HEK293 (cell line): ENCODE results near the gene SLC6A16.

Experiments
- CTCF ChIP-seq: fragments of 450-650 bp; formaldehyde crosslinking; IDR thresholded peaks from 2 replicates; pipeline ENCODE4 v1.5.1; 2016; ENCODE audit warnings: missing biosample characterization, missing genetic modification characterization
- TCF7L2 ChIP-seq: IDR thresholded peaks from 2 replicates; pipeline ENCODE4 v1.6.1; 2011; ENCODE audit warnings: low read depth, mild to moderate bottlenecking, inconsistent platforms, low read length, moderate library complexity, borderline replicate concordance
- ZNF274 ChIP-seq, 2 experiments: fragments of 200-500 bp in 1 of 2; fragments of 450-650 bp in 1 of 2; sonication (Bioruptor generic) in 1 of 2; formaldehyde crosslinking in 1 of 2; IDR thresholded peaks; 2 replicates each; pipeline versions ENCODE4 v1.5.1 to v1.6.1; 2014 to 2016; ENCODE audit warnings: borderline replicate concordance in 1 of 2, inconsistent platforms in 1 of 2, low read length in 1 of 2, missing biosample characterization in 1 of 2, missing genetic modification characterization in 1 of 2

- no peak for TF ChIP-seq ZNF274 (IDR thresholded peaks at IDR 0.05; ENCODE audit: low read length)
- no peak for TF ChIP-seq ZNF274 (tag by site-specific recombination; IDR thresholded peaks at IDR 0.05; ENCODE audit: borderline replicate concordance)
- TF ChIP-seq CTCF (tag by site-specific recombination), result no peak
- no peak for TF ChIP-seq TCF7L2
These were observed 19.8 kb upstream of the SLC6A16 start for GRCh38 chr19:49344505-49345423.
